MCF 10A (cell line): ENCODE measurements around the gene TPK1. TPM values are rescaled to one million over a fixed set of nuclear protein-coding genes. Genes with fewer than 3 reads are reported as not detected.

Source experiments
- BruUV-seq: library from RNA; stranded (reverse); fragments of 400-500 nt; replicated peaks from 2 replicates; lab custom pipeline; 2021; lab: Mats Ljungman, UMichigan
- CTCF ChIA-PET: fragments of 300-600 bp; sonication (Branson Sonifier 250); formaldehyde crosslinking; extraction: SDS; loops from one replicate; lab custom pipeline; 2021; ENCODE audit warnings: antibody characterized with exemption, inconsistent platforms; lab: Yijun Ruan, JAX
- POLR2A ChIA-PET: fragments of 300-600, 350-650 bp; sonication (Branson Sonifier 250); formaldehyde crosslinking; extraction: SDS; loops from one replicate; lab custom pipeline; 2020; ENCODE audit warnings: antibody characterized with exemption, inconsistent platforms; lab: Yijun Ruan, JAX
- DNase-seq: peaks from one replicate; pipeline ENCODE4 v3.0.0-alpha.2; 2018; ENCODE audit not compliant: unreplicated experiment
- H3K27ac Mint-ChIP-seq: one replicate; pipeline ENCODE4 v1.8.0; 2022; ENCODE audit warnings: mild to moderate bottlenecking, low read depth, mixed read lengths; ENCODE audit not compliant: unreplicated experiment
- H3K27me3 Mint-ChIP-seq: one replicate; pipeline ENCODE4 v1.8.0; 2022; ENCODE audit warnings: mixed read lengths; ENCODE audit not compliant: insufficient read depth, unreplicated experiment
- H3K36me3 Mint-ChIP-seq: one replicate; pipeline ENCODE4 v1.8.0; 2022; ENCODE audit warnings: mild to moderate bottlenecking, moderate library complexity, mixed read lengths; ENCODE audit not compliant: insufficient read depth, unreplicated experiment
- H3K4me1 Mint-ChIP-seq: one replicate; pipeline ENCODE4 v1.8.0; 2022; ENCODE audit warnings: mixed read lengths; ENCODE audit not compliant: insufficient read depth, unreplicated experiment
- H3K4me3 Mint-ChIP-seq: one replicate; pipeline ENCODE4 v1.8.0; 2022; ENCODE audit warnings: mild to moderate bottlenecking, moderate library complexity, mixed read lengths; ENCODE audit not compliant: unreplicated experiment
- H3K9me3 Mint-ChIP-seq: one replicate; pipeline ENCODE4 v1.8.0; 2022; ENCODE audit warnings: mixed read lengths; ENCODE audit not compliant: unreplicated experiment
- intact Hi-C: fragments of 100-400 bp; cut with micrococcal nuclease; formaldehyde crosslinking; loops from 2 replicates; pipeline ENCODE4 v1.14.1; 2022
- total RNA-seq: library from RNA; stranded (reverse); gene quantifications from 2 replicates; pipeline ENCODE4 v1.2.3, GENCODE V29; 2022
- TF ChIP-seq, protein P1 (sequence below): fragments of 200-600 bp; IDR thresholded peaks from one replicate; pipeline ENCODE4 v1.8.0; 2022; ENCODE audit warnings: antibody characterized with exemption, mild to moderate bottlenecking; ENCODE audit not compliant: unreplicated experiment

Gene TPK1
- total RNA-seq, 1 experiment from 2014 or later: 8.8 TPM

DNA sequence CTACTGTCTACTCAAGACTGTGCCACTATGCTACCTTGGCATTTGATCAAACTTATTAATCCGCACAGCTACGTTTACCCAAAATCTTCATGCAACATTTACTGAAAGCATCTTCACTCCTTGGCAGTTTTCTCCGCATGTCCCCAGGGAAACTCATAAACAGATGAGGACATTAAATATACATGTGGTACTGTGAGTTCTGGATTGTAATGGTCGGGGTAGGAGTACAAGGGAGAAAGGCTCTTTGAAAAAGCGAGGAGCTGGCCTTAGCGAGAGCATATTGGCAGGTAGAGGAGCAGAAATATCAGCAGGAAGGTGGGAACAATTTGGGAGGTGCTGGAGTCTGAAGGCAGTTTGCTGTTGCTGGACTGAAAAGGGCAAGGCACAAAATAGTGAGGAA is 325.2 kb downstream of the TPK1 start:
- intact Hi-C loops: loop anchor here (5.0 to 10.0 kb wide), 2 partner anchors 224 to 327 kb away; partner anchors contain the start of gene TPK1
- TF ChIP-seq, protein P1, sequence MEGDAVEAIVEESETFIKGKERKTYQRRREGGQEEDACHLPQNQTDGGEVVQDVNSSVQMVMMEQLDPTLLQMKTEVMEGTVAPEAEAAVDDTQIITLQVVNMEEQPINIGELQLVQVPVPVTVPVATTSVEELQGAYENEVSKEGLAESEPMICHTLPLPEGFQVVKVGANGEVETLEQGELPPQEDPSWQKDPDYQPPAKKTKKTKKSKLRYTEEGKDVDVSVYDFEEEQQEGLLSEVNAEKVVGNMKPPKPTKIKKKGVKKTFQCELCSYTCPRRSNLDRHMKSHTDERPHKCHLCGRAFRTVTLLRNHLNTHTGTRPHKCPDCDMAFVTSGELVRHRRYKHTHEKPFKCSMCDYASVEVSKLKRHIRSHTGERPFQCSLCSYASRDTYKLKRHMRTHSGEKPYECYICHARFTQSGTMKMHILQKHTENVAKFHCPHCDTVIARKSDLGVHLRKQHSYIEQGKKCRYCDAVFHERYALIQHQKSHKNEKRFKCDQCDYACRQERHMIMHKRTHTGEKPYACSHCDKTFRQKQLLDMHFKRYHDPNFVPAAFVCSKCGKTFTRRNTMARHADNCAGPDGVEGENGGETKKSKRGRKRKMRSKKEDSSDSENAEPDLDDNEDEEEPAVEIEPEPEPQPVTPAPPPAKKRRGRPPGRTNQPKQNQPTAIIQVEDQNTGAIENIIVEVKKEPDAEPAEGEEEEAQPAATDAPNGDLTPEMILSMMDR: no peak
- no peak overlapping the region for H3K27ac Mint-ChIP-seq
- no peak overlapping the region for H3K4me3 Mint-ChIP-seq
- ChIA-PET CTCF (interaction anchor here (0.6 to 1.1 kb wide), 3 partner anchors 19 to 277 kb away, joined by 3 to 4 read pairs (median 3); no protein-coding TSS in a partner anchor), POLR2A (no interaction called here)
- BruUV-seq: no TSS peak
- H3K9me3 Mint-ChIP-seq: no peaks in the 10 kb centered on the region
- no peak for DNase-seq
- H3K36me3 Mint-ChIP-seq: no peaks in the 10 kb centered on the region
- no peaks in the 10 kb centered on the region for H3K27me3 Mint-ChIP-seq
- no peaks in the 10 kb centered on the region for H3K4me1 Mint-ChIP-seq

DNA sequence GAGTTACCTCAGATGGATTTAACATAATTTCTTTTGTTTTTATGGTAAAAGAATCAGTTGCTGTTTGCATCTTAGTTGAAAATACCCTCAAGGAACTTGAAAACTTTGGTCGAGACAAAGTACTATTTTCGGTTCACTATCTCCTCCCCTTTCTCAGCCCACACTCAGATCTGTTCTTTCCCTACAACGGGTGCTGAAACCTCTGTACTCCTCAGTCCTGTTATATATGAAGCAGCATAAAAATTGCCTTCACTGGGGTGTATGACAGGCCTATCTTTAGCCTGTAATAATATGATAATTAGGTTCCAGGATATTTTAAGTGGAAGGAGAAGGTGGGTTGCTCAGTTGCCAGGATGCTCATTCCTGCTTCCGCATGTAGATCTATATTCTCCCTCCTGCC is 327.2 kb downstream of the TPK1 start:
- no peak overlapping the region for H3K27ac Mint-ChIP-seq
- H3K36me3 Mint-ChIP-seq: no peaks in the 10 kb centered on the region
- ChIA-PET POLR2A (no interaction called here), CTCF (no interaction called here)
- BruUV-seq: no TSS peak
- TF ChIP-seq, protein P1: no peak
- no peaks in the 10 kb centered on the region for H3K9me3 Mint-ChIP-seq
- no peak for DNase-seq
- intact Hi-C loops: no loop called here
- H3K4me3 Mint-ChIP-seq: no peak overlapping the region
- H3K4me1 Mint-ChIP-seq: no peaks in the 10 kb centered on the region
- no peaks in the 10 kb centered on the region for H3K27me3 Mint-ChIP-seq

DNA sequence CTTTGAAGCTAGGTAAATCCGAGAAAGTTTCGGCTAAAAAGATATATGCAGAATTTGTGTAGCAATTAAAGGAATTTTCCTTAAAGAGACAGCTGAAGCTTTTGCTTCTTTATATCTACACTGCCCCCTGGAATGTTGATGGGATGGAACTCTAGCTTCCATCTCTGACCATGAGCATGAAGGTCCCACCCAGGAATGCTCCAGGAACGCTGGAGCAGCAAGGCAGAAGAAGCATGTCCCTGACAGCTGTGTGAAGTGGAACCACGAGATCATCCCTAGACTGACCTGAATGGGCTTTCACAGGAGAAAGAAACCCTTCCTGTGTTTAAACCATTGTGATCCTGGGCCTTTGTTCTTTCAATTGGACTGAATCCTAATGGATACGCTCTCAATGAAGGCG is 332.6 kb downstream of the TPK1 start:
- intact Hi-C loops: no loop called here
- no peak overlapping the region for H3K27ac Mint-ChIP-seq
- no peak overlapping the region for H3K4me3 Mint-ChIP-seq
- no peak for DNase-seq
- H3K9me3 Mint-ChIP-seq: no peaks in the 10 kb centered on the region
- ChIA-PET POLR2A (no interaction called here), CTCF (no interaction called here)
- TF ChIP-seq, protein P1: no peak
- no TSS peak for BruUV-seq
- no peaks in the 10 kb centered on the region for H3K36me3 Mint-ChIP-seq
- no peaks in the 10 kb centered on the region for H3K27me3 Mint-ChIP-seq
- no peaks in the 10 kb centered on the region for H3K4me1 Mint-ChIP-seq

DNA sequence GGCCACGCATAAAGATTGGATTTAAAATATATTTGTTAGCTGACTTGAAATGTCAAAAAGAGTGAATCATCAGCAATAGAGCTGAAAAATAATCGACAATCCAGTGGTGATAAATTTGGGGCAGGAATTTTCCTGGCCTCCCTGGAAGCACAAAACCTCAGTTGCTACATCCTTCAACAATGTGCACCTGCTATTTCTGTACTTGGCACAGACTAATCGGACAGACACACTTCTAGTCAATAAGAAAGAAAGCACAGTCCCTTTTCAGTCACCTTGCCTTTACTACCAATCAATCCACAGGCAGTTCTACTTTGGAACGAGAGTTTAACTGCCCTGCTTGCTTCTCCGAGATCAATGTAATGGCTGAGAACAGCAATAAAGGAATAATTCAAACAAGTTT is 335.6 kb downstream of the TPK1 start:
- no peak for DNase-seq
- TF ChIP-seq, protein P1: no peak
- BruUV-seq: no TSS peak
- Mint-ChIP-seq H3K9me3 (no peaks in the 10 kb centered on the region), H3K27me3 (no peaks in the 10 kb centered on the region), H3K4me3 (no peak overlapping the region), H3K4me1 (no peaks in the 10 kb centered on the region), H3K36me3 (no peaks in the 10 kb centered on the region), H3K27ac (no peak overlapping the region)
- intact Hi-C loops: no loop called here
- ChIA-PET CTCF (no interaction called here), POLR2A (no interaction called here)
